SK-N-SH (cell line): ENCODE measurements around the gene NDUFV2. TPM values are rescaled to one million over a fixed set of nuclear protein-coding genes. Genes with fewer than 3 reads are reported as not detected.
A peak's percentile ranks its signal among the peaks of the same experiment; 100 is the strongest.

Experiments
- CTCF ChIA-PET: fragments of 300-600, 350-600 bp; formaldehyde crosslinking; extraction: SDS; loops from one replicate; lab custom pipeline; 2021; lab: Yijun Ruan, JAX
- POLR2A ChIA-PET: fragments of 350-600 bp; sonication (Branson Sonifier 250); formaldehyde crosslinking; extraction: SDS; loops from one replicate; lab custom pipeline; 2020; ENCODE audit warnings: antibody characterized with exemption, inconsistent platforms; lab: Yijun Ruan, JAX
- DNase-seq: peaks from one replicate; pipeline ENCODE4 v3.0.0; 2012
- H2AFZ ChIP-seq: fragments of 200-600 bp; sonication (generic); 2 replicates; pipeline ENCODE4 v1.8.1; 2016; ENCODE audit warnings: antibody characterized with exemption, mild to moderate bottlenecking, low read depth
- H3F3A ChIP-seq: fragments of 200-600 bp; sonication (generic); replicated peaks from 2 replicates; pipeline ENCODE3; 2016; ENCODE audit warnings: antibody characterized with exemption, mild to moderate bottlenecking; ENCODE audit not compliant: insufficient read depth
- H3K27ac ChIP-seq, 2 experiments: fragments of 200-500 bp in 1 of 2; fragments of 200-600 bp in 1 of 2; sonication (Bioruptor generic) in 1 of 2; sonication (generic), shearing (Covaris generic) in 1 of 2; 2 replicates each; pipeline versions ENCODE4 v1.5.1 to v1.6.1; 2014 to 2016; ENCODE audit warnings: low read depth in 2 of 2, inconsistent platforms in 1 of 2, low read length in 1 of 2, mild to moderate bottlenecking in 1 of 2, mixed read lengths in 1 of 2
- H3K27me3 ChIP-seq: fragments of 200-600 bp; sonication (generic), shearing (Covaris generic); 2 replicates; pipeline ENCODE4 v1.6.1; 2016; ENCODE audit warnings: mixed run types; ENCODE audit not compliant: insufficient read depth
- H3K36me3 ChIP-seq, 2 experiments: fragments of 200-500 bp in 1 of 2; fragments of 200-600 bp in 1 of 2; sonication (Bioruptor generic) in 1 of 2; sonication (generic) in 1 of 2; replicated peaks in 1 of 2; 2 replicates each; pipeline versions ENCODE3 to v1.5.1; 2014 to 2016; ENCODE audit warnings: low read length in 1 of 2, mild to moderate bottlenecking in 1 of 2; ENCODE audit not compliant: insufficient read depth in 2 of 2, control insufficient read depth in 1 of 2
- H3K4me1 ChIP-seq, 2 experiments: fragments of 200-500 bp in 1 of 2; fragments of 200-600 bp in 1 of 2; sonication (Bioruptor generic) in 1 of 2; sonication (generic), shearing (Covaris generic) in 1 of 2; 2 replicates each; pipeline versions ENCODE4 v1.5.1 to v1.6.1; 2014 to 2016; ENCODE audit warnings: low read depth in 1 of 2, low read length in 1 of 2, mixed run types in 1 of 2; ENCODE audit not compliant: insufficient read depth in 2 of 2, control insufficient read depth in 1 of 2
- H3K4me2 ChIP-seq: fragments of 200-600 bp; sonication (generic), shearing (Covaris generic); 2 replicates; pipeline ENCODE4 v1.6.1; 2017; ENCODE audit warnings: mixed run types
- H3K4me3 ChIP-seq, 2 experiments: fragments of 200-500 bp in 1 of 2; fragments of 200-600 bp in 1 of 2; sonication (Bioruptor generic) in 1 of 2; sonication (generic), shearing (Covaris generic) in 1 of 2; 2 replicates each; pipeline versions ENCODE4 v1.5.1 to v1.8.1; 2014 to 2016; ENCODE audit warnings: low read depth in 2 of 2, inconsistent platforms in 1 of 2, low read length in 1 of 2, mild to moderate bottlenecking in 1 of 2, mixed read lengths in 1 of 2, moderate library complexity in 1 of 2
- H3K79me2 ChIP-seq: fragments of 200-600 bp; sonication (generic); 2 replicates; pipeline ENCODE4 v1.8.1; 2017; ENCODE audit warnings: mild to moderate bottlenecking; ENCODE audit not compliant: insufficient read depth
- H3K9ac ChIP-seq: fragments of 200-600 bp; sonication (generic); 2 replicates; pipeline ENCODE4 v1.6.1; 2017; ENCODE audit warnings: mixed run types
- H3K9me2 ChIP-seq: fragments of 200-600 bp; sonication (generic); 2 replicates; pipeline ENCODE4 v1.6.1; 2017; ENCODE audit warnings: mixed run types
- H3K9me3 ChIP-seq: fragments of 200-600 bp; sonication (generic); 2 replicates; pipeline ENCODE4 v1.6.1; 2017; ENCODE audit warnings: mixed run types, mild to moderate bottlenecking, moderate library complexity
- H4K20me1 ChIP-seq: fragments of 200-600 bp; sonication (generic); 2 replicates; pipeline ENCODE4 v1.6.1; 2017; ENCODE audit warnings: mild to moderate bottlenecking, mixed run types; ENCODE audit not compliant: insufficient read depth
- CTCF ChIP-seq: fragments of 200-600 bp; sonication (generic); IDR thresholded peaks from 2 replicates; pipeline ENCODE4 v1.6.1; 2017; ENCODE audit warnings: antibody characterized with exemption, mild to moderate bottlenecking, moderate library complexity
- FOSL2 ChIP-seq: IDR thresholded peaks from 2 replicates; pipeline ENCODE4 v1.4.0; 2012; ENCODE audit warnings: low read depth, mild to moderate bottlenecking, moderate library complexity, borderline replicate concordance
- JUND ChIP-seq: IDR thresholded peaks from 2 replicates; pipeline ENCODE4 v1.4.0; 2012
- NFIC ChIP-seq: IDR thresholded peaks from 2 replicates; pipeline ENCODE4 v1.4.0; 2012; ENCODE audit warnings: borderline replicate concordance
- REST ChIP-seq: IDR thresholded peaks from 2 replicates; pipeline ENCODE4 v1.6.1; 2012; ENCODE audit warnings: mild to moderate bottlenecking, low read depth, low read length, moderate library complexity
- RXRA ChIP-seq: IDR thresholded peaks from 2 replicates; pipeline ENCODE4 v1.4.0; 2012; ENCODE audit warnings: low read depth, mild to moderate bottlenecking, borderline replicate concordance
- SIN3A ChIP-seq: IDR thresholded peaks from 2 replicates; pipeline ENCODE4 v1.6.1; 2012; ENCODE audit warnings: low read depth, mild to moderate bottlenecking, low read length, moderate library complexity, borderline replicate concordance
- TEAD4 ChIP-seq: IDR thresholded peaks from 2 replicates; pipeline ENCODE4 v1.4.0; 2012; ENCODE audit warnings: mild to moderate bottlenecking, borderline replicate concordance; ENCODE audit not compliant: insufficient read depth
- USF1 ChIP-seq: IDR thresholded peaks from 2 replicates; pipeline ENCODE4 v1.4.0; 2012; ENCODE audit warnings: low read depth, borderline replicate concordance
- ZBTB33 ChIP-seq: IDR thresholded peaks from 2 replicates; pipeline ENCODE4 v1.4.0; 2012; ENCODE audit warnings: low read depth, borderline replicate concordance
- WGBS: methylation state at CpG from one replicate; pipeline ENCODE4 v1.1.6; 2017; ENCODE audit warnings: low lambda C conversion rate; 5-methylcytosine and 5-hydroxymethylcytosine counted together
- polyA plus RNA-seq, 3 experiments: library from polyadenylated mRNA; depleted of rRNA; stranded (reverse); fragments of >200 nt; gene quantifications; 2 replicates each; pipeline ENCODE4 v1.2.3, GENCODE V29; 2012

The NDUFV2 gene
- polyA plus RNA-seq, 1 of the 3 experiments (the other 2 are of a cell fraction) = 101 TPM

GRCh38 chr18:9105420-9105819 lies 2.9 kb downstream of the NDUFV2 start:
- Histone ChIP-seq H3K36me3 (peaks cover 8 to 16% of the 10 kb centered on the region in 2 experiments), H2AFZ (no peak overlapping the region), H3K4me1 (peaks cover 20 to 27% of the 10 kb centered on the region in 2 experiments; a peak in 3 of 4 replicates), H4K20me1 (peaks cover 68% of the 10 kb centered on the region), H3K4me2 (peak overlapping the region; percentile 87), H3K9me3 (no peaks in the 10 kb centered on the region), H3K27ac (no peak overlapping the region), H3K79me2 (peaks cover 79% of the 10 kb centered on the region), H3K27me3 (no peaks in the 10 kb centered on the region), H3K9ac (no peak overlapping the region; the same call in 1 of the 2 replicates)
- CTCF ChIA-PET = interaction anchor here (1.3 to 1.6 kb wide), 2 partner anchors 29 to 95 kb away, joined by 3 read pairs; no protein-coding TSS in a partner anchor
- no peak for DNase-seq
- POLR2A ChIA-PET = no interaction called here
- WGBS = 75% methylated on average over 3 of the region's 3 CpGs
- TF ChIP-seq CTCF (no peak), JUND (no peak), FOSL2 (no peak), ZBTB33 (no peak), TEAD4 (no peak), REST (no peak), SIN3A (no peak), RXRA (no peak), NFIC (no peak), USF1 (no peak)
- TF ChIP-seq, all 33 proteins: peak for 0
- Histone ChIP-seq H3F3A (peaks cover 31% of the 10 kb centered on the region), H3K9me2 (no peaks in the 10 kb centered on the region), H3K4me3 (no peak overlapping the region; a peak in 2 of 4 replicates)
